Endodermal cell (in vitro differentiated cells): Measurements from ENCODE around the gene HSP90AB1. TPM values are rescaled to one million over a fixed set of nuclear protein-coding genes. Genes with fewer than 3 reads are reported as not detected.

Experiments
- DNase-seq: peaks from one replicate; pipeline ENCODE4 v3.0.0-alpha.2; 2017
- H3K27ac ChIP-seq: 2 replicates; pipeline ENCODE4 v1.5.1; 2013; ENCODE audit warnings: mild to moderate bottlenecking, low read depth, low read length, moderate library complexity
- H3K27me3 ChIP-seq: 2 replicates; pipeline ENCODE4 v1.6.1; 2013; ENCODE audit warnings: mild to moderate bottlenecking, low read length, moderate library complexity; ENCODE audit not compliant: insufficient read depth, control insufficient read depth, poor library complexity, severe bottlenecking
- H3K36me3 ChIP-seq: 2 replicates; pipeline ENCODE4 v1.7.0; 2013; ENCODE audit warnings: mild to moderate bottlenecking, low read length, moderate library complexity; ENCODE audit not compliant: control insufficient read depth, insufficient read depth
- H3K4me1 ChIP-seq: one replicate; pipeline ENCODE4 v1.7.0; 2013; ENCODE audit warnings: low read length; ENCODE audit not compliant: control insufficient read depth, insufficient read depth
- H3K4me3 ChIP-seq: 2 replicates; pipeline ENCODE4 v1.5.1; 2013; ENCODE audit warnings: mild to moderate bottlenecking, low read length, moderate library complexity
- H3K9ac ChIP-seq: 2 replicates; pipeline ENCODE4 v1.6.1; 2013; ENCODE audit warnings: mild to moderate bottlenecking, low read length, moderate library complexity; ENCODE audit not compliant: poor library complexity, severe bottlenecking; ENCODE audit errors: extremely low read depth
- H3K9me3 ChIP-seq: 2 replicates; pipeline ENCODE4 v1.6.1; 2013; ENCODE audit warnings: mild to moderate bottlenecking, low read length, moderate library complexity; ENCODE audit not compliant: control insufficient read depth
- H3K27ac Mint-ChIP-seq: 2 replicates; pipeline ENCODE4 v1.8.0; 2020; ENCODE audit warnings: mixed read lengths
- H3K27me3 Mint-ChIP-seq: 2 replicates; pipeline ENCODE4 v1.8.0; 2021; ENCODE audit warnings: mild to moderate bottlenecking, mixed read lengths; ENCODE audit not compliant: insufficient read depth
- H3K36me3 Mint-ChIP-seq: 2 replicates; pipeline ENCODE4 v1.8.0; 2020; ENCODE audit warnings: low read depth, mixed read lengths
- H3K4me1 Mint-ChIP-seq: 2 replicates; pipeline ENCODE4 v1.8.0; 2020; ENCODE audit warnings: mixed read lengths
- H3K4me3 Mint-ChIP-seq: 2 replicates; pipeline ENCODE4 v1.8.0; 2020; ENCODE audit warnings: mild to moderate bottlenecking, moderate library complexity, mixed read lengths
- H3K9me3 Mint-ChIP-seq: 2 replicates; pipeline ENCODE4 v1.8.0; 2020; ENCODE audit warnings: mild to moderate bottlenecking, mixed read lengths
- WGBS, 2 experiments: methylation state at CpG; one replicate each; pipeline versions ENCODE4 v1.1.5 to v1.1.7; 2013; ENCODE audit warnings: missing lambda C conversion rate in 2 of 2, mixed read lengths in 1 of 2; ENCODE audit not compliant: insufficient coverage in 1 of 2, insufficient read length in 1 of 2; 5-methylcytosine and 5-hydroxymethylcytosine counted together
- total RNA-seq, 2 donors: library from RNA; stranded (reverse); fragmentation: NEBNext Ultra II Directional in 1 of 2; extraction: Animal tissue kit (Norgen Biotek cat#: 25700) in 1 of 2; gene quantifications; 2 replicates in 1 of 2; 3 replicates in 1 of 2; pipeline ENCODE4 v1.2.1, GENCODE V29; 2021
- TF ChIP-seq, protein P1 (sequence below): fragments of 200-600 bp; sonication (generic); conservative IDR thresholded peaks from 2 replicates; pipeline ENCODE4 v1.5.0; 2021; ENCODE audit warnings: antibody characterized with exemption, mild to moderate bottlenecking

Gene HSP90AB1
- total RNA-seq, 2 donors from 2014 or later: 1,356 to 1,422 TPM

DNA sequence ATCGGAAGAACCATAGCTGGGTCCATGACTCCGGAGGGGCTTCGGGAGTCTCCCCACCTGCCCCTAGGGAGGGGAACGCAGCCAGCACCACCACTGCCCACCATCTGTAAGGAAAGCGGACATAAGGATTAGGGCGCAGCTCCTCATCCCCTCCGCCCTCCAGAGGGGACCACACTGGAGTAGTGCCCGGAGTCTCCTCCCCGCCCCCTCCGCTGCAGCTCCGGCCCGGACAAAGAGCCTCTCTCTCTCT is 9.8 kb downstream of the HSP90AB1 start:
- no peak for DNase-seq
- TF ChIP-seq, protein P1, sequence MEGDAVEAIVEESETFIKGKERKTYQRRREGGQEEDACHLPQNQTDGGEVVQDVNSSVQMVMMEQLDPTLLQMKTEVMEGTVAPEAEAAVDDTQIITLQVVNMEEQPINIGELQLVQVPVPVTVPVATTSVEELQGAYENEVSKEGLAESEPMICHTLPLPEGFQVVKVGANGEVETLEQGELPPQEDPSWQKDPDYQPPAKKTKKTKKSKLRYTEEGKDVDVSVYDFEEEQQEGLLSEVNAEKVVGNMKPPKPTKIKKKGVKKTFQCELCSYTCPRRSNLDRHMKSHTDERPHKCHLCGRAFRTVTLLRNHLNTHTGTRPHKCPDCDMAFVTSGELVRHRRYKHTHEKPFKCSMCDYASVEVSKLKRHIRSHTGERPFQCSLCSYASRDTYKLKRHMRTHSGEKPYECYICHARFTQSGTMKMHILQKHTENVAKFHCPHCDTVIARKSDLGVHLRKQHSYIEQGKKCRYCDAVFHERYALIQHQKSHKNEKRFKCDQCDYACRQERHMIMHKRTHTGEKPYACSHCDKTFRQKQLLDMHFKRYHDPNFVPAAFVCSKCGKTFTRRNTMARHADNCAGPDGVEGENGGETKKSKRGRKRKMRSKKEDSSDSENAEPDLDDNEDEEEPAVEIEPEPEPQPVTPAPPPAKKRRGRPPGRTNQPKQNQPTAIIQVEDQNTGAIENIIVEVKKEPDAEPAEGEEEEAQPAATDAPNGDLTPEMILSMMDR: no peak
- H3K27me3 Mint-ChIP-seq: no peaks in the 10 kb centered on the region
- no peaks in the 10 kb centered on the region for H3K9me3 Mint-ChIP-seq
- Histone ChIP-seq H3K36me3 (peaks cover 41% of the 10 kb centered on the region), H3K9me3 (no peaks in the 10 kb centered on the region), H3K4me3 (peak overlapping the region; percentile 96), H3K9ac (peak overlapping the region; percentile 64), H3K27me3 (no peaks in the 10 kb centered on the region), H3K4me1 (peaks cover 3% of the 10 kb centered on the region), H3K27ac (peak overlapping the region; percentile 92)
- peak overlapping the region; percentile 78 for H3K27ac Mint-ChIP-seq
- 0 to 1% methylated on average over 6 to 12 of the region's 12 CpGs for WGBS, 2 experiments
- peak overlapping the region; percentile 74 for H3K4me3 Mint-ChIP-seq
- H3K36me3 Mint-ChIP-seq: peaks cover 42% of the 10 kb centered on the region
- peaks cover 22% of the 10 kb centered on the region for H3K4me1 Mint-ChIP-seq

GRCh38 chr6:44257025-44257752 is 10.3 kb downstream of the HSP90AB1 start, which contains the start of gene SLC35B2:
Gene SLC35B2 (minus strand): TSS chr6:44257528. CDS start chr6:44257410, 118 bp downstream.
- peak within 1 kb of the TSS; percentile 74 for H3K4me3 Mint-ChIP-seq
- H3K9me3 Mint-ChIP-seq: no peaks in the 10 kb centered on the region
- H3K36me3 Mint-ChIP-seq: peaks cover 37% of the 10 kb centered on the region
- Histone ChIP-seq H3K9me3 (no peaks in the 10 kb centered on the region), H3K27me3 (no peaks in the 10 kb centered on the region), H3K36me3 (peaks cover 36% of the 10 kb centered on the region), H3K27ac (peak within 1 kb of the TSS; percentile 92), H3K9ac (peak within 1 kb of the TSS; percentile 64), H3K4me3 (peak within 1 kb of the TSS; percentile 96), H3K4me1 (peaks cover 3% of the 10 kb centered on the region)
- peak within 1 kb of the TSS; percentile 78 for H3K27ac Mint-ChIP-seq
- TF ChIP-seq, protein P1: peak; percentile 84
- H3K4me1 Mint-ChIP-seq: peaks cover 20% of the 10 kb centered on the region
- peak; percentile 90 for DNase-seq
- 0% methylated on average over 21 to 80 of the region's 80 CpGs for WGBS, 2 experiments
- H3K27me3 Mint-ChIP-seq: no peaks in the 10 kb centered on the region

DNA sequence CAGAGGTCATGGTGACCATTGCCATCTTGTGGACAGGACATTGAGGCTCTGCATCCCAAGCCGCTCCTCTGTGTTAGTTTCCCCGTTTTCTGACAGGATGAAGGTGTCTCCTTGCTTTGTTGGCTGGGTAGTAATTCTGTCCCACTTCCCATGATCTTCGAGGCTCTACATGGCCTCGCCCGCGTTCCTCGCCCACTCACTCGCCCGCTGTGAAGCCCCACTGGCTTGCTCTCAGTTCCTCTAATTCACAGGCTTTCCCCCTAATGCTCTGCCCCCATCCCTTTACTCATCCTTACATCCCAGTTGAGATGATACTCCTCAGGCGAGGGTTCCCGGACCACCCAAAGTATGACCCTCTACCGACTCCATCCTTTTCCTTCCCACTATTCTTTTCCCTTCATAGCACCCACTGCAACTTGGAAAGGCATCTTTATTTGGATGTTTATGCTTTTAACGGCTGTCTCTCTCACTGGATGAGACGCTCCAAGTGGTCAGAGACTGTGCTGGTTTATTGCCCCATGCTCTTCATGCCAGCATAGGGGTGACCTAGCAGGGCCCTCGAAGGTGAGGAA is 10.9 kb downstream of the HSP90AB1 start:
- Histone ChIP-seq H3K27ac (peak overlapping the region; percentile 33), H3K4me3 (peak overlapping the region; percentile 96), H3K9me3 (no peaks in the 10 kb centered on the region), H3K9ac (no peak overlapping the region), H3K4me1 (peaks cover 3% of the 10 kb centered on the region), H3K27me3 (no peaks in the 10 kb centered on the region), H3K36me3 (peaks cover 31% of the 10 kb centered on the region)
- H3K36me3 Mint-ChIP-seq: peaks cover 30% of the 10 kb centered on the region
- 47 to 49% methylated on average over 14 to 15 of the region's 15 CpGs for WGBS, 2 experiments
- H3K27me3 Mint-ChIP-seq: no peaks in the 10 kb centered on the region
- DNase-seq: no peak
- H3K4me3 Mint-ChIP-seq: peak overlapping the region; percentile 74
- no peaks in the 10 kb centered on the region for H3K9me3 Mint-ChIP-seq
- H3K27ac Mint-ChIP-seq: peak overlapping the region; percentile 70
- peaks cover 21% of the 10 kb centered on the region for H3K4me1 Mint-ChIP-seq
- TF ChIP-seq, protein P1: peak; percentile 3
